HuH-7.5 (cell line): ENCODE results near the gene DLGAP1.
"Not testable (repeated sequence)": the region's sequence is repeated elsewhere in the genome, so short reads cannot be mapped to it uniquely, and the experiment has no call there.

Experiments
- DNase-seq: peaks from one replicate; pipeline ENCODE4 v3.0.0; 2011; ENCODE audit warnings: low spot score

DLGAP1 gene

GRCh38 chr18:4385876-4386275 lies 69.2 kb downstream of the DLGAP1 start:
- DNase-seq: no peak

DNA sequence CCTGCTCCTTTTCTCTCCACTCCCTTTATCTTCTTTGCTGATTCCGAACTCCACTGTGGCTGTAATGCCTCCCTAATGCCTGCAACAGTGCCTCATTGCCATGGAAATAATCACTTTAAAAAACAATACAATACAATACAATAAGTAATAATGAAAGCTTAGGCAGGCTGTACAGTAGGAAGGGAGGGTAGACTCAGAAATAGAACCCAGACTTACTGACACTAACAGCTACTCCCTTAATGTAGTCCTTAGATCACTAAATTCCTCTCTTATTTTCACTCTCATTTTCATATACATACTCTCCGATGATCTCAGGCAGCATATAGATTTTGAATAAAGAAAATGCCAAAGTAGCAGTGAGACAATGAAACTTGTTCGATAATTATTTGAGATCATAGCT lies 70.2 kb downstream of the DLGAP1 start:
- no peak for DNase-seq

- DNase-seq: no peak
Observed at GRCh38 chr18:4374564-4374963, 80.5 kb downstream of the DLGAP1 start.

- DNase-seq: no peak
Observed at GRCh38 chr18:4369705-4370104, 85.4 kb downstream of the DLGAP1 start.

DNA sequence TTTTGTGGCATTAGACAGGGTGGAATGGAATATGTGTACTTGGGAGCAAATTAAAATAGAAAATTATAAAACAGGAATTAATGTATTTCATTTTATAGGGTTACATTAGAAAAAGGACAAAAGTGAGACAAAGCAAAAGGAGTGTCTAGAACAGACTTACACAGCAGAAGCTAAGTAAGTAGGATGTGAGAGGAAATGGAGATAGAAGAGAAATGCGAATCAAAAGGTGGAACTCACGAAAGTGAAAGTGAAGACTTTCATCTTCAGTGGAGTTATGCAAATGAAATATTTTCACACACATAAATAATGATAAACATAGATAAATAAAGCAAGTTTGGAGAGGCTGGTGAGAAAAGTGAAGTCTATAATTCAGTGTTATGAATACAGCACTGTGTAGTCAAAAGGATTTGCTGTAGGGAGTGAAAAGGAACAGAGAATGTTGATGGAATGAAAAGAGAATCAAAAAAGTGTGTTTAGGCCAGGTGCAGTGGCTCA lies 94.8 kb downstream of the DLGAP1 start:
- DNase-seq: no peak

- DNase-seq: no peak
Observed at GRCh38 chr18:4358618-4359017, 96.5 kb downstream of the DLGAP1 start.

GRCh38 chr18:4357579-4357978 lies 97.5 kb downstream of the DLGAP1 start:
- no peak for DNase-seq

DNA sequence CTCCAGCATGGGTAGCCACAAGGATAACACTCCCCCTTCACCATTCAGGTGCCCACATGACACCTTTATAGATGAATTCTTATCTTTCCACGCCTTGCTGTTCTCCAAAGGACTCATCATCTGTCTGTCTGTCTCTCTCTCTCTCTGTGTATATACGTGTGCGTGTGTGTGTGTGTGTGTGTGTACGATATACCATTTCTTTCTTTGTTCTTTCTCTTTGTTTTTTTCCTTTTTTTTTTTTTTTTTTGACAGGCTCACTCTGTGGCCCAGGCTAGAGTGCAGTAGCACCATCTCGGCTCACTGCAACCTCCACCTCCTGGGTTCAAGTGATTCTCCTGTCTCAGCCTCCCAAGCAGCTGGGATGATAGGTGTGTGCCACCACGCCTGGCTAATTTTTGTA lies 98.2 kb downstream of the DLGAP1 start:
- no peak for DNase-seq

GRCh38 chr18:4353853-4354418 lies 101.2 kb downstream of the DLGAP1 start:
- no peak for DNase-seq

DNA sequence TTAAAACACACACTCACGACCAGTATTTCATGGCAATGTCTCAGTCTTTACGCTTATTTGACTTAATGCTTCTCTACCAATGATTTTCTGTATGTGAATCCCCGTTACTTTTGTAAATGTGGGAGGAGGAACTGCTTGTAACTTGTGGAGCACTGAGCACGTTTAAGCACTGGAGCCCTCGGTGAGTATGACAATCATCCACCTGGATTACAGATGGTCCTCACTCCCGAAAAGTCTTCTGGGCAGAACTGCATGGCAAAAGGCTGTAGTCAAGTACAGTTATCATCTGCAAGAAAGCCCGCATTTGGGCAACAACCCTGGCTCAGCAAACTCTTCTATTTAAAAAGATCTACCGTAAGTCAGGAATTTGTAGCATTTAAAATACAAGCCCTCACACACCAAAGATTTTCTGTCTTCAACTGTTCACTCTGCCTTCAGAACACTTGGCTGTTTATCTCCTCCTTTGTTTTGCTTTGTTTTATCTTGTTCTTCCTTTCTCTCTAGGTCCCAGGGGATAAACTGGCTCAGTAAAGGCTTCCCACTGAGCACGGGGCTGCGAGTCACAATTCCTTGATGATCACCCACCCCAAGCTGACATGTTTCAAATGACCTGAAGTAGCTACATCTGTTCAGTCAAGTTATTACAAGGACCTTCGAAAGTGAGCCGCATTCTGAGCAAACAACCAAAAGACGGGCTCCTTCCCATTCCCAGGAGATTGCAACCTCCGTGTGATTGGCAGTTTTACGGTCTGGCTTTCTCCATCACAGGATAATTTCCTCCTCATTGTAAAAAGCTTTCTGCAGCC lies 102.2 kb downstream of the DLGAP1 start:
- no peak for DNase-seq

DNA sequence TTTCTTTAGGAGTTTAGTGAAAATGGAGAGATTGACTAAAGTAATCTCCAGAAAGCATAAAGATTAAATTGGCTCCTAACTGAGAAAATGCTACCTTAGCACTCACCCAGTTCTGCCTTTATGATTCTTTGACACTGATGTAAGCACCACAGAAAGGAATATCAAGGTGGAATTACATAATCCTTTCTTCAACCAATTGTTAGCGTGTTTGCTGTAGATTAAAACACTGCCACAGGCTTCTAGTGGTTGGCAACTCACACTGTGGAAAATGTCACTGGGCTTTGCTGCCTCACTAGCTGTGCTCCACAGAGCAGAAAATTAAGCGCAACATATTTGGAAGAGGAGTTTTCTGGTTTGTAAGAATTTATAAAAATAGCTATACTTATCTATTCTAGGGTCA lies 104.1 kb downstream of the DLGAP1 start:
- no peak for DNase-seq

- DNase-seq: no peak
Observed at GRCh38 chr18:4335386-4335785, 119.7 kb downstream of the DLGAP1 start.

DNA sequence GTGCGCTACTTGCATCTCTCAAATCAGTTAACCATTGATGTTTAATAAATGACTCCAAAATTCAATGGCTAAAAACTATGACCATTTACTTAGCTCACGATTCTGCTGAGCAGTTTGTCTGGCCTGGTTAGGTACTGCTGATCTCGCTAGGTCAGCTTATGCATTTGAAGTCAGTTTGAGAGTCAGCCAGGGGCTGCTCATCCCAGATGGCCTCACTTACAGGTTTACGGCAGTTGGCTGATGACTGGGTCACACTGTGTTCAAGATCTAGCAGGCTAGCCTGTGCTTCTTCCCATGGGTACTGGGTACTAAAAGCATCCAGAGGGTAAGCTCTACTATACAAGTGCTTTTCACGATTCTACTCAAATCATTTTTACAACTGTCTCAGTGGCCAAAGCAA lies 122.1 kb downstream of the DLGAP1 start:
- no peak for DNase-seq

DNA sequence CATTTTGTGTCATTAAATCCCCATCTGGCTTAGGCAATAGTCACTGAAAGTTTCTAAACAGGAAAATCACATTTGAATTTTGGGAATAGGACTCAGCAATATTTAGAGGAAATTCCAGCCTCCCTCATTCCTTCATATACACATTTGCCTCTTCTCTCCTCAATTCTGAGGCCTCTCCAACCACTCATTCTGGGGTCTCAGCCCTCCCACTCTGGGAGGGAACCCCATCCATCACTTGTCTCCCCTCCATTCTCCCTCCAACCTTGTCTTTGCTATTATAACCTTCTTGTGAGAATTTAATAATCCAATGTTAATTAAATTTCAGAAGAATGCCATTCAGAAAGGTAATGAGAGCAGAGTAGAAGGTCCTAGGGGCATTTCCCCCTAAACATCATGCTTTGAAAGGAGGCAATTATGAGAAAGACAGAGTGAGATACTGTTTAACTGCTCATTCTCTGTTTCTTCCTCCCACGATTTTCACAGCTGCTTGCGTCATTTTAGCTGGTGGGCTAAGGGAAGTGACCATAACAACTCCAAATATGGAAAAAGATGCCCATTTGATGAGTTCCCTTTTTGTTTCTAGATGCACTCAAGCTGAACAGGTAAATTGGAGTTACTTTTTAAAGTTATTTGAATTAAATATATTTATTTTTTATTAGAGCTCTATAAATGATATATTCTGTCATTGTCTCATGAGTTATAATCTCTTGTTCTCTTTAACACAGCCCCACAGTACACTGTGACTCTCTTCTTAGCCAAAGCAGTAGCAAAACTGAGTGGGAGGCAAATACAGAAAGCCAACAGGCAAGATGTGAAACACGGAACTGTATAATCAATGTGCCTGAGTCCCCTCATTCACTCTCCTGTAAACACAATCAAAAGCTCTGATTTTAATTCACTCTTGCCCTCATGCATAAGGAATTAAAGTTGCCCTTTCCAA lies 135.1 kb downstream of the DLGAP1 start:
- no peak for DNase-seq

DNA sequence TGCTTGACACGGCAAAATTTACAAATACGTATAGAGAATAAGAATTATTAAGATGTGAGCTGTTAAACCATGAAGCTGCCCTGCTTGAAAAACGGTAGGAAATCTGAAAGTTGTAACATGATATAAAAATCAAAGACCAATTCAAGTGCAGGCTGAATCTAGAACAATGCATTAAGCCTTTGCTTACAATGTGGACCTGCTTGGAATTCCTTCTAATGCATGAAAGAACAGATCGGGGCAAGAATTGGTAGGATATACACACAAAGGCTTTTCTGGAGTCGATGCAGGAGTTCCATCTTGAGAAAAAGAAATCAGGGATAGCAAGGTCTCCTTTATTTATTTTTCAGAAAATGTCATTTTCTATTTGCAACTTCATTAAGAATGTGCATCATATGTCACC lies 136.8 kb downstream of the DLGAP1 start:
- no peak for DNase-seq

- DNase-seq: not testable (repeated sequence)
Observed at GRCh38 chr18:4311945-4312344, 143.2 kb downstream of the DLGAP1 start.

- no peak for DNase-seq
Observed at GRCh38 chr18:4311136-4311535, 144.0 kb downstream of the DLGAP1 start.

DNA sequence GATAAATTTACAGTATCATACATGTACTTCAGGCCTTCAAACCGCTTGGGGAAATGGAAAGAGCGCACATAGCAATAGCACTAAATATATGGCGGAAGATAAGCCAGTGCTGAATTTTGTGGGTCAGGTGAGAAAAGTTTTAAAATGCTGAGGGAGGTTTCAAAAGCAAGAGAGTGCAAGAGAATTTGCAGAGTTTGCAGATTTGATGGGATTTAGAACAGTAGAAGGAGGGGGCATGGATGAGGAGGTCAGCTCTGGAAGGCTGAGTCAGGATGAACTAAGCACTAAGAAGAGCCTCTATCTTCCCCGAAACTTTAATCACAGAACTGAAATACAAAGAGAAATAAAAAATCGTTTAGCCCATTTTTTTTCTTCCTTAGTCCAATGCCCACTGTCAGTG lies 145.9 kb downstream of the DLGAP1 start:
- DNase-seq: no peak

- DNase-seq: no peak
Observed at GRCh38 chr18:4308576-4308975, 146.5 kb downstream of the DLGAP1 start.

GRCh38 chr18:4299395-4299794 lies 155.7 kb downstream of the DLGAP1 start:
- no peak for DNase-seq

- DNase-seq: no peak
Observed at GRCh38 chr18:4293337-4293736, 161.8 kb downstream of the DLGAP1 start.

- DNase-seq: no peak
Observed at GRCh38 chr18:4292696-4293095, 162.4 kb downstream of the DLGAP1 start.

- not testable (repeated sequence) for DNase-seq
Observed at GRCh38 chr18:4287340-4287739, 167.8 kb downstream of the DLGAP1 start.
